GM23338 (cell line): ENCODE results near the gene MSANTD1. TPM values are rescaled to one million over a fixed set of nuclear protein-coding genes. Genes with fewer than 3 reads are reported as not detected.

Experiments
- ATAC-seq: fragments of 200-7000 bp; cut with Tn5 transposase; 3 replicates; pipeline ENCODE4 v1.9.1; 2020
- DNase-seq: peaks from one replicate; pipeline ENCODE4 v3.0.0-alpha.2; 2015; ENCODE audit warnings: low spot score
- H2AFZ ChIP-seq: fragments of 200-600 bp; sonication (generic); 2 replicates; pipeline ENCODE4 v1.8.0; 2016; ENCODE audit warnings: antibody characterized with exemption, mild to moderate bottlenecking, moderate library complexity
- H3F3A ChIP-seq: fragments of 200-600 bp; sonication (generic); replicated peaks from 2 replicates; pipeline ENCODE4 v1.8.0; 2017; ENCODE audit warnings: antibody characterized with exemption, mixed run types, low read depth
- H3K27ac ChIP-seq: fragments of 200-600 bp; sonication (generic); 2 replicates; pipeline ENCODE4 v1.6.1; 2016; ENCODE audit warnings: low read depth
- H3K27me3 ChIP-seq: fragments of 200-600 bp; sonication (generic); 2 replicates; pipeline ENCODE4 v1.8.0; 2016; ENCODE audit warnings: mild to moderate bottlenecking, mixed run types, moderate library complexity; ENCODE audit not compliant: insufficient read depth
- H3K36me3 ChIP-seq: fragments of 200-600 bp; sonication (generic); 2 replicates; pipeline ENCODE4 v1.8.0; 2016; ENCODE audit warnings: mild to moderate bottlenecking; ENCODE audit not compliant: insufficient read depth
- H3K4me1 ChIP-seq: fragments of 200-600 bp; sonication (generic); 2 replicates; pipeline ENCODE4 v1.8.0; 2016; ENCODE audit warnings: mild to moderate bottlenecking, moderate library complexity; ENCODE audit not compliant: insufficient read depth
- H3K4me2 ChIP-seq: fragments of 200-600 bp; sonication (generic); 2 replicates; pipeline ENCODE4 v1.7.1; 2017; ENCODE audit warnings: mixed run types
- H3K4me3 ChIP-seq: fragments of 200-600 bp; sonication (generic); 2 replicates; pipeline ENCODE4 v1.6.1; 2016; ENCODE audit warnings: mixed run types
- H3K79me2 ChIP-seq: fragments of 200-600 bp; sonication (generic); replicated peaks from 2 replicates; pipeline ENCODE4 v1.8.0; 2017; ENCODE audit warnings: mild to moderate bottlenecking; ENCODE audit not compliant: insufficient read depth
- H3K9me2 ChIP-seq: fragments of 200-600 bp; sonication (generic); 2 replicates; pipeline ENCODE4 v1.8.0; 2017; ENCODE audit not compliant: insufficient read depth
- H4K20me1 ChIP-seq: fragments of 200-600 bp; sonication (generic); replicated peaks from 2 replicates; pipeline ENCODE4 v1.8.0; 2017; ENCODE audit warnings: mild to moderate bottlenecking; ENCODE audit not compliant: insufficient read depth
- H3K27ac Mint-ChIP-seq: 2 replicates; pipeline ENCODE4 v1.8.0; 2020; ENCODE audit warnings: inconsistent platforms, mild to moderate bottlenecking, moderate library complexity, mixed read lengths
- H3K27me3 Mint-ChIP-seq: 3 replicates; pipeline ENCODE4 v1.8.0; 2022; ENCODE audit warnings: low read depth, mild to moderate bottlenecking, moderate library complexity, mixed read lengths, inconsistent platforms; ENCODE audit not compliant: insufficient read depth, poor library complexity
- H3K36me3 Mint-ChIP-seq: 3 replicates; pipeline ENCODE4 v1.8.0; 2021; ENCODE audit warnings: low read depth, mild to moderate bottlenecking, inconsistent platforms, moderate library complexity, mixed read lengths
- H3K4me1 Mint-ChIP-seq: 3 replicates; pipeline ENCODE4 v1.8.0; 2020; ENCODE audit warnings: mild to moderate bottlenecking, inconsistent platforms, mixed read lengths
- H3K4me3 Mint-ChIP-seq: 3 replicates; pipeline ENCODE4 v1.8.0; 2021; ENCODE audit warnings: moderate library complexity, mild to moderate bottlenecking, inconsistent platforms, mixed read lengths
- H3K9me3 Mint-ChIP-seq: 3 replicates; pipeline ENCODE4 v1.8.0; 2020; ENCODE audit warnings: moderate library complexity, mild to moderate bottlenecking, inconsistent platforms, mixed read lengths
- CREB1 ChIP-seq: fragments of 250-450 bp; sonication (Bioruptor Pico); IDR thresholded peaks from 2 replicates; pipeline ENCODE4 v1.5.0; 2020; ENCODE audit warnings: low read depth, mild to moderate bottlenecking, moderate library complexity
- CTCF ChIP-seq, 2 experiments: fragments of 200-600 bp in 1 of 2; sonication (generic) in 1 of 2; conservative IDR thresholded peaks; 2 replicates each; pipeline versions ENCODE4 v1.5.1 to v1.6.1; 2016 to 2017; ENCODE audit warnings: antibody characterized with exemption in 2 of 2, low read depth in 2 of 2, mild to moderate bottlenecking in 2 of 2, moderate library complexity in 1 of 2
- EZH2 ChIP-seq: fragments of 200-600 bp; sonication (generic); IDR thresholded peaks from one replicate; pipeline ENCODE4 v1.8.0; 2017; ENCODE audit warnings: antibody characterized with exemption, mild to moderate bottlenecking, low read depth; ENCODE audit not compliant: unreplicated experiment
- EZH2phosphoT487 ChIP-seq: fragments of 200-600 bp; sonication (generic); IDR thresholded peaks from one replicate; pipeline ENCODE4 v1.8.1; 2018; ENCODE audit warnings: antibody characterized with exemption; ENCODE audit not compliant: unreplicated experiment
- JUNB ChIP-seq: IDR thresholded peaks from one replicate; pipeline ENCODE4 v1.6.1; 2016; ENCODE audit warnings: antibody characterized with exemption; ENCODE audit not compliant: unreplicated experiment
- NANOG ChIP-seq: IDR thresholded peaks from 2 replicates; pipeline ENCODE4 v1.6.1; 2016; ENCODE audit warnings: antibody characterized with exemption, borderline replicate concordance
- POLR2AphosphoS5 ChIP-seq: IDR thresholded peaks from 2 replicates; pipeline ENCODE4 v1.6.1; 2016; ENCODE audit warnings: antibody characterized with exemption, low read depth
- REST ChIP-seq: IDR thresholded peaks from one replicate; pipeline ENCODE4 v1.6.1; 2018; ENCODE audit warnings: antibody characterized with exemption; ENCODE audit not compliant: unreplicated experiment
- STAT1 ChIP-seq: IDR thresholded peaks from one replicate; pipeline ENCODE4 v1.6.1; 2016; ENCODE audit warnings: antibody characterized with exemption; ENCODE audit not compliant: unreplicated experiment
- ZNF114 ChIP-seq: fragments of 250-450 bp; sonication (Bioruptor Pico); IDR thresholded peaks from 2 replicates; pipeline ENCODE4 v1.5.0; 2020; ENCODE audit warnings: mild to moderate bottlenecking, moderate library complexity
- polyA plus RNA-seq: library from polyadenylated mRNA; unstranded; fragments of >200 nt; fragmentation: Nextera tagmentation; extraction: Ambion mirVana; gene quantifications from 2 replicates; pipeline ENCODE4 v1.2.1, GENCODE V29; 2016
- total RNA-seq: library from RNA; depleted of rRNA; stranded (reverse); fragments of >200 nt; shearing (Covaris generic); gene quantifications from 2 replicates; pipeline ENCODE4 v1.2.3, GENCODE V29; 2014

The MSANTD1 gene
- total and polyA plus RNA-seq, 2 experiments from 2014 or later = 0.29 to 1.0 TPM

DNA sequence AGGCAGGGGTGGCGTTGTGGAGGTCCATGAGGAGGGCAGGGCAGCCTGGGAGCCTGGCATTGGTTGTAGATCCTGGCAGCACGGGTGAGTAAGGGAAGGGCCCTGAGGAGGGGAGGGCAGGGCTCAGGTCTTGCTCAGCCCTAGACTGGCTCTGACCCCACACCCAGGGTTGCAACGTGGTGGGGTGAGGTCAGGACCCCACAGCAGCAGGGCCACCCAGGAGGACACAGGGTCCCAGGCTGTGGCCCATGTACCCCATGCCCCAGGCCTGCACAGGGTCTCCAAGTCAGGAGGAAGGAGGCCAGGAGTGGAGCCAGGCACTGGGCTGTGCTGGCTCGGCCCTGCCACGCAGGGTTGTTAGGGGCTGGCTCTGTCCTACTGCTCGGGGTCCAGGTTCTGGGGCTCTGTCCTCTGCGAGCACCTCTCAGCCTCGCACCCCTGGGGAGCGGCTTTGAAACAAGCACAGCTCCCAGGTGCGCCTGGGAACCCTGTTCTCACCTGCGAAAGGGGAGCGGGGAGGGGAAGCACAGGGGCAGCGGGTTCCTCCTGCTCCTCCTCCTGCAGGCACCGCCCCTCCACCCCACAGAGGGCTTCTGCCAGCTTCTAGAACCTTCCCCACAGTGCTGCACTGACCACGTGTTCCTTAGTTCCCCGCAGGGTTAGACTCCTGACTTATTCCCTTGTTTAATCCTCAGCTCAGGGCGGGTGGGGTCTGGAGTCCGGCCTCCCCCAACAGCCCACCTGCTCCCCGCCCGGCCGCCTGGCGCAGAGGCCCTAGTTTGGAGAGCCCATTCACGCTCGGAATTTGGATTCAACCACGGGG, 20.4 kb downstream of the MSANTD1 start:
- Histone ChIP-seq H3K4me3 (no peak overlapping the region), H3K27me3 (no peaks in the 10 kb centered on the region), H3K27ac (no peak overlapping the region), H3K4me1 (no peaks in the 10 kb centered on the region), H3K4me2 (no peak overlapping the region), H4K20me1 (no peaks in the 10 kb centered on the region), H3K79me2 (no peaks in the 10 kb centered on the region), H2AFZ (0 out of 2 replicates have a peak overlapping the region, but pooled peaks have one; percentile 14), H3K9me2 (no peaks in the 10 kb centered on the region), H3F3A (no peaks in the 10 kb centered on the region), H3K36me3 (no peaks in the 10 kb centered on the region)
- Mint-ChIP-seq H3K27ac (no peak overlapping the region), H3K9me3 (no peaks in the 10 kb centered on the region), H3K36me3 (no peaks in the 10 kb centered on the region), H3K27me3 (peaks cover 4% of the 10 kb centered on the region), H3K4me3 (no peak overlapping the region), H3K4me1 (peaks cover 12% of the 10 kb centered on the region)
- DNase-seq (no peak), ATAC-seq (peak; percentile 36)
- TF ChIP-seq STAT1 = no peak
- TF ChIP-seq JUNB = no peak
- no peak for TF ChIP-seq CTCF (conservative IDR thresholded peaks at IDR 0.05; ENCODE audit: low read depth in 2 of 2)
- no peak for TF ChIP-seq REST
- TF ChIP-seq CREB1 (CRISPR knock-in tag) = no peak
- no peak for TF ChIP-seq EZH2
- no peak for TF ChIP-seq EZH2phosphoT487
- no peak for TF ChIP-seq ZNF114
- TF ChIP-seq NANOG = no peak
- no peak for TF ChIP-seq POLR2AphosphoS5
